NOMO-1 treated with dmso at 0.1 percent for 144 hours (cell line): ENCODE measurements around the gene ANGEL2.
"Not testable (repeated sequence)": the region's sequence is repeated elsewhere in the genome, so short reads cannot be mapped to it uniquely, and the experiment has no call there.

Source experiments
- DNase-seq: peaks from one replicate; lab custom pipeline; 2025; ENCODE audit not compliant: unreplicated experiment; lab: John Stamatoyannopoulos, UW

Gene ANGEL2

DNA sequence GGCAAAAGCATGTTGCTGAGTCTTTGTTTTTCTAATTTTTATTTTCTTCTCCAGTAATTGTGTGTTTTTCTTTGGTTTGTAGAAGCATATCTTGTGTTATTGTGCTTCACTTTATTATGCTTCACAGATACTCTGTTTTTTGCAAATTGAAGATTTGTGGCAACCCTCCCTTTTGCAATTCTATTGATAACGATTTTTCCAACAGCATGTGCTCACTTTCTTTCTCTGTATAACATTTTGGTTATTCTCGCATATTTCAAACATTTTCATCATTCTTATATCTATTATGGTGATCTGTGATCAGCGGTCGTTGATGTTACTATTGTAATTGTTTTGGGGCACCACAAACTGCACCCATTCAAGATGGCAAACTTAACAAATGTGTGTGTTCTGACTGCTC is 3.8 kb upstream of the ANGEL2 start:
- DNase-seq, result no peak

DNA sequence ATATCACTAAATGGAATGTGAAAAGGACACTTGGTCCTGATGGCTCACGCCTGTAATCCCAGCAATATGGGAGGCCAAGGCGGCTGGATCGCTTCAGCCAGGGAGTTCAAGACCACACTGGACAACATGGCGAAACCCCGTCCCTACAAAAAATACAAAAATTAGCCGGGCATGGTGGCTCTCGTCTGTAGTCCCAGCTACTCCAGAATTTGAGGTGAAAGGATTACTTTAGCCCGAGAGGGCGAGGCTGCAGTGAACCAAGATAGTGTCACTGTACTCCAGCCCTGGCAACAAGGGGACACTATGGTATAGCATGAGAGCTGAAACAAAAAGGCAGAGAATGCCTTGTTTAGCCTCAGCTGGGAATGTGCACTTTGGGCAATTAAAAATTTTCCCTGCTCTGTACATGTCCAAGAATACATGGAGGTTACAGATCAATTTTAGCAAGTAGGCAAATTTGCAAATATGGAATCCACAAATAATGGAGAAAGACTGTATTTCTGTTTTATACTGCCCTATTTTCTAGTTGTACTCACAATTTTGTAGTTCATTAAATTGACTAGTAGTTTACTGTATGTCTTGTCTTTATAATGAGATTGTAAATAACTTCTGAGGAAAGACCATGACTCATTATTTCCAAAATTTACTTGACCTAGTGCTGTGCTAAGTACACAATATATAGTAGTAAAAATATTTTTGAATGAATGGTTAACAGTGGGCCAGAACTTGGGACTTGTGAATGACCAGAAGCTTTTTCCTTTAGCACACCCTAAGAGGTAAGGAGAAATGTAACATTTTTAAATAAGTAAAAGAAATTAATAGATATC is 2.0 kb upstream of the ANGEL2 start:
- no peak for DNase-seq

DNA sequence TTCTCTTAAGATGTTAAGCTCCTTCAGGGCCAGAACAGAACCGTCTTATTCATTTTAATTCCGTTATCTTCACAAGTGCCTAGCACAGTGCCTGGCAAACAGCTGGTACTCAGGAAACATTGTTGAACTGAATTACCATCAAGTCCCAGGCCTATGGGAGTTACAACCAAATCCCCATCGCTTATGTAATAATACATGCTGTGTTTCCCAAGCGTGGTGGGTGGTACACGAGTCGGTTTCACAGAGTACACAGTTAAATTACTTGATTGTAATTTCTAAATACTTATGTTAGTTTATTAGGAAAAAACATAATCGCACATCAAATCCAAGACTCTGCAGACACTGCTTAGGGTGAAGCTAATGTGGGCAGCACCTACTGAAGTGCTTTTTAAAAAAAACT is 1.0 kb downstream of the ANGEL2 start:
- DNase-seq, result no peak

DNA sequence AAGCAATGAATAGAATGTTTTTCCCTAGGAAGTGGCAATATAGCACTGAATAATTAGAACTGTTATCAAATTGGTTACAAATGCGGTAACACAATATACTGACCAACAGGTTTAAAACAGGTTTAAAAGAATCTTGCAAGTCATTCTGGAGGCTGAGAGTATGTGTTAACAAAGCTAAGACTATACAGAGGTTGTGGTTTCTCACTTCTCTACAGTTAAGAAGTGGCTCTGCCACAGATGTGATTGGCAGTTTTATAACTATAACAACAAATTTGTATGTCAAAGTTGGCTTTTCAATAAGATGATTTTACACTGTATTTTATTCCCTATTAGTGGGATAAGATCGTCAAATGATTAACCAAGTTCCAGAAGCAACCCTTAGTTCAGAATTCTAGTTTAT is 7.1 kb downstream of the ANGEL2 start:
- no peak for DNase-seq

DNA sequence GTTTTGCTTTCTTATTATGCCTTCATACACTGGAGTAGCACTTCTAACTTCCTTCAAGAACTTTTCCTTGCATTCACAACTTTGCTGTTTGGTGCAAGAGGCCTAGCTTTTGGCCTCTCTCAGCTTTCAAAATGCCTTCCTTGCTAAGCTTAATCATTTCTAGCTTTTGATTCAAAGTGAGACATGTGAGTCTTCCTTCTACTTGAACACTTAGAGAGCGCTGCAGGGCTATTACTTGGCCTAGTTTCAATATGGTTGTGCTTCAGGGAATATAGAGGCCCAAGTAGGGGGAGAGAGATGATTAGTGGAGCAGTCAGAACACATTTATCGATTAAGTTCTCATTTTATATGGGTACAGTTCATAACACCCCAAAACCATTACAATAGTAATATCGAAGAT is 12.4 kb downstream of the ANGEL2 start:
- DNase-seq, result no peak

DNA sequence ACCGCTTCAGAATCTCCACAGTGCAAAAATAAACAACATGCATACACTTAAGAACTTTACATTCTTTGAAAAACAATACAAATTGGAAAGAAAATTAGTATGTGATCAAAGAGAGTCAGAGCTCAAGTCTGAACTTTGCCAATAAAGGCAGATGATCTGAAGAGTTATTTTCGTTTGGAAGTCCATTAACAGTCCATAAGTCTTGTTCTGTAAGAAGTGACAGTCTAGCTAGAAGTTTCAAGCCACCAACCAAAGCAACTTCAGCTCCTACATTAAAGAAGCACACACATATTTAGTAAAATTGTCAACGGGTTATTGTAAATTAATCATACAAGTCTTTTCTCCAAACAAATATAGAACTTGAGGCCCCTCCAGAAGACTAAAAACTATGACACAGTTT is 20.7 kb downstream of the ANGEL2 start:
- no peak for DNase-seq

DNA sequence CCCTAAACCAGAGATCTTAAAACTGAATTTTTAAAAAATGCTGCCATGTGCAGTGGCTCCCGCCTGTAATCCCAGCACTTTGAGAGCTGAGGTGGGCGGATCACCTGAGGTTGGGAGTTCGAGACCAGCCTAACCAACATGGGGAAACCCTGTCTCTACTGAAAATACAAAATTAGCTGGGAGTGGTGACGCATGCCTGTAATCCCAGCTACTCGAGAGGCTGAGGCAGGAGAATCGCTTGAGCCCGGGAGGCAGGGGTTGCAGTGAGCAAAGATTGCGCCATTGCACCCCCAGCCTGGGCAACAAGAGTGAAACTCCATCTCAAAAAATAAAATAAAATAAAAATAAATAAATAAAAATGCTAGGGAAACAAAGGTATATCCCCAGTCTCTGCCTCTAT is 21.7 kb downstream of the ANGEL2 start:
- not testable (repeated sequence) for DNase-seq

DNA sequence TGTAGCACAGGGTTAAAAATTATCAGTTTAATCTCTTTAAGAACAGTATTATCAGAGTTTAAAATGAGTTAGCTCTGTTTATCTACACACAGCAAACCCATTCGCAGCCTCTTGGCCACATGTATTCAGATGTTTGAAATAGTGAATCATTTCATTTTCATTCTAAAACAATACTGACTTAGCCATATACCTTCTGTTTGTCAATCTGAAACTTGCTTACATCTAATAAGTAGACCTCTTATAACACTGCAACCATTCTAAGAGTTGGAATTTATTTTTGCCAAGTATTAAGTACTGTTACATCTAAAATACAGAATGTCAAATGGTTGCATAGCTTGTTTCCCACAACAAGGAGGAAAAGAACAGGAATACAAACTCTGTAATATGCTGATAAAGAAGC is 25.4 kb downstream of the ANGEL2 start:
- no peak for DNase-seq

DNA sequence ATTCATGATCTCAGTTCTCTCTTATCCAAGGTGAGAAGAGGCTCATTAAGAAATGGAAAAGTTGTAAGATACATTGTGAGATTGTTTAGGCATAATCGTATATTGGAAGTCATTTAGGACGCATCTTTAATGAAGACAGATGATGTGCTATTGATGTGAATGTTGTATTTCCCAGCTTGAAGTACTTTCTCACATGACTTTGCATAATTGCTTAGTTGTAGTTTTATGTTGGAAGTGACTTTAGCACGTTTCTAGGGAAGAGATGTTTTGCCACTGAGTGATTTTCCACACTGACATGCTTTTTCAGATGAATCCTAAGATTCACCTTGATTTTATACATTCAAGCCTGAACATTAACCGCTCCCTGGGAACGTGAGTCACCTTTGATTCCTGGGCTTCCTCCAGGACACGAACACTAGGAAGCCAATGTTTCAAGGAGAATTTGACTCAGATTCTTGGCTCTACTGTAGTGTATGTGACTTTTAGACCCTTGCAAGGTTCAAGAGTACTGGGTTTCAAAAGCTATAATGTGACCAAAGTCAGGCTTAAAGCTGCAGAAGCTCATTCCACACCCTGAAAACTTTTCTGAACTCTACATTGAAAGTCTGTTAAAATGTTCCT is 27.9 kb downstream of the ANGEL2 start:
- no peak for DNase-seq

DNA sequence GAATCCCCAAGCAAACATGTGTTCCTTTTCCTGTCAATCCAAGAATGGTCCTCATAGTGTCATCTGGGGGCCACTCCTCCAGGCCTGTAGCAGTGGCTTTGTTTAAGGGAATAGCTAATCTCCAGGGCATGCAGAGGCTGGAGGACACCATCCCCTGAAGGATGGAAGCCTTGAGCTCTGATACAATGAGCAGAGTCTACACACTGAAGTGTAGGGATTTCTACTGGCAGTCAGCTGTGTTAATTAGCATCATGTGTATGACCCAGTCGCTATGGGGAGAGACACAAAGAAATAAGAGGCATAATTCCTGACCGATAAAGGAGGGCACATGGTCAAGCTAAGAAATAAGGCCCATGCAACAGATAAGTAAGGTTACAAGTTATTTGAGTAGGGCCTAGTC is 29.1 kb downstream of the ANGEL2 start:
- DNase-seq, result no peak

DNA sequence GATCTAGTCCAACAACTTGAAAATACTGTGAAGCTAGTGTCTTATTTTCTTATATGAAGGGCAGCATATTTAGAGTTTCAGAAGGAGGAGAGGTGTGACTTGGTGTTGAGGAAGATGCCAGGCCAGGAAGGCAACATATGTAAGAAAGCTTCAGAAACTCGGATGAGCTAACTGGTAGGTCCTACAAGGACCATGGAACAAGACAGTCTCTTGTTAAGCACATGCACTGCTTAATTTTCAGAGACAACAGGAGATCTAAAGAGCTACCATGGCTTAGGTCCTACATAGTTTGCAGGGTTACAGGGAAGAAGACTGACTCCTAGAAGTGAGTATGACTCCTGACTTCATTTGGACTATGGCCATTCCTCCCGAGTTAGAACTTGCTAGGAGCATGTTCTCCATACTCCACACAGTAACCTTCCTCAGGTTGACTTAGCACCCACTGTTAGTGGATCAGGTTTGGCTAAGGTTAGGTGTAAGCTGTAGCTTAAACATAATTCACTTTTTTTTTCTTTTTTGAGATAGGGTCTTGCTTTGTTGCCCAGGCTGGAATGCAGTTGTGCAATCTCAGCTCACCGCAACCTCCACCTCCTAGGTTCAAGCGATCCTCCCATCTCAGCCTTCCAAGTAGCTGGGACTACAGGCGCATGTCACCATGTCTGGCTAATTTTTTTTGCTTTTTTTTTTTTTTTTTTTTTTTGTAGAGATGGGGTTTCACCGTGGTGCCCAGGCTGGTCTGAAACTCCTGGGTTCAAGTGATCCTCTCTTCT is 31.0 kb downstream of the ANGEL2 start:
- DNase-seq, result no peak

DNA sequence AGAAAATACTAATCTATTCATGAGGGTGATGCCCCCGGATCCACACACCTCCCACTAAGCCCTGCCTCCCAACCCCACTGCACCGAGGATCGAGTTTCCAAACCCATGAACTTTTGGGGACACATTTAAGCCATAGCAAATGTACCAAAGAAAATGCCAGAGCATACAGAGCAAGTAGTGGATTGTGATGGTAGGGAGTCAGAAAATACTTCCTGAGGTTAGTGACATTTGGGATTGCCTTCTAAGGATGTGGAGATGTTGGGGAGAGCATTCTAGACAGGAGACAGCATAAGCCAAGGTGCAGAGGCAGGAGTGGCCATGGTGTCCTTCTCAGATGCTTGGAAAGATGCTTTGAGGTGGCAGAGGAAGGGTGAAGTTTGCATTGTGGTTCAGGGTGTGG is 32.2 kb downstream of the ANGEL2 start:
- DNase-seq, result no peak

DNA sequence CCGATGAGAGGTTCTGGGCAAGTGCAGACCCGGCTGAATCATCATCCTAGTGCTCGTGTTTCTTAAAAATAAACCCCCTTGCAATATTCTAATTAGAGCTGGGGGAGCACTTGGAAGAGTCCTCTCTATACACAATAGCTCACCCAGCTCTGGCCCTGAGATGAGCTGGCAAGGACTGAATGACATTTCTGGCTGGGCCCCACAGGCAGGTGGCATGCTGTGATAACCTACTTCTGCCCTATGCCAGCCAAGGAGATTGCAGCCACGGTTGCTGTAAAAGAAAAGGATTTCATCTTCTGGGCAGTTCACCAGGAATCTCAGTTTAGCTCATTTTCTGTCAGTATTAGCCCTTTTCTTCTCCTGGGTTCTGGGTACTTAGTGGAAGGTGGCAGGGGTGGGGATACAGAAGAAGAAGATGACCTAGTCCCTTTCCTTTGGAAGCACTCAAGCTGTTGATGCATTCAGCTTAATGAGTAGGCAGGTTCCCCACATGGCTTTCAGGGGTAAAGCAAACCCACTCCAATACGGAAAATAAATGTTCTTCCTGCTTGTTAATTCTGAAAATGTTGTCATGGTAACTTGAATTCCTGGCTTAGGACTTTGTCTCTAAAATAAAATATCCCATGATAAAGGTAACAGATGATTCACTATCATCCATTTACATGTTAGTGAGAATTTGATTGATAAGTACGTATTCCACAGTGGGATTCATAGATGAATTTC is 33.1 kb downstream of the ANGEL2 start:
- DNase-seq, result no peak

DNA sequence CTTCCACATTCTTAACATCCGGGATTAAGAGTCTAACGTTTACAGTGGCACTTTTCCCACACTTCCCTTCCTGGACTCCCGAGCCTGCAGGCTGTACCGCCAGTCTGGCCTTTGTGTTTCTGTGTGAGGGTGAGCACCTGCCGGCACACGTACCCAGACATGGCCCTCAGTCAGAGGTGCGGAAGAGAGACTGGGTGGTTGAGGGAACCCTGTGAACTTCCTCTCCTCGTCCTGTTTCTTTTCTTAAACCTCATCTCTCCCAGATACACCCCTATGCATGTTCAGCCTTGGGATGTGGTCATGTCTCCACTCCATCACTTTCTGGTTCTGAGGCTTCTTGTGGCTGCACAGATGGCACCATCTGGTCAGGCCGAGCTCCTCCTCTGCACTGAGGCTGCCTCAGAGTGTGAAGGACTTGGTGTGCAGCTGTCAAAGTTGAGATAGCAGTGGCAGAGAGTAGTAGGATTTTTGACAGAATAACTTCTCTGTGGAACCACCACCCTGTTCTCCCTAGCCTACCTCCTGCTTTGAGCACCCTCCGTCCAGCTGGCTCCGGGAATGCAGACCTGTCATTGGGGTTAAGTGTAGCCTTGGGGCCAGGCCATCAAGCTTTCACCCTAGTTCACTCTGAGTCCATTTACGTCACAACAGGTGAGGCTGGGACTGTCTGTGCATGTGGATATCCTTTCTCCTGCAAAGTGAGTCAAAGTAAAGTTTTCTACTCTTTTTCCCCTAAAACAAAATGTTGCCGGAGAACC is 33.9 kb downstream of the ANGEL2 start:
- DNase-seq, result no peak

DNA sequence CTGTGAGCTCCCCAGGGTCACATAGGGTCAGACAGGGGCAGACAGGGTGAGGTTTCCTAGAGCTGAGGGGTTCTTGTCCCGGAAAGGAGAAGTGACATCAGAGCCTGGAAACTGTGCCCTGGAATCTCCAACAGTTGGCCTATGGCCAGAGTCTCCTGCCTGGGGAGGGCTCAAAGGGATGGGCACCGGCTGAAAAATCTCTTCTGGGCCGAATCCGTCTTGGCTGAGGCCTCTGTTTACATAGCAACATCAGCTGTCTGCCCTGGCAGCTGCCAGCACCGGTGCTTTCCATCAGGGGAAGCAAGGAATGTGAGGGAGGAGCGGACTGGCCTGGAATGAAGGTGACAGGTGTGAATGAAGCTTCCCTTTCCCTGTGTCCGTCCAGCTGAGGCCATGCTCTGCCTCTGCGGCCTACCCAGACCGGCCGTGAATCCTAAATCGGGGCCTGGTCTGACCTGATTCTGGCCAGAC is 34.6 kb downstream of the ANGEL2 start:
- no peak for DNase-seq

DNA sequence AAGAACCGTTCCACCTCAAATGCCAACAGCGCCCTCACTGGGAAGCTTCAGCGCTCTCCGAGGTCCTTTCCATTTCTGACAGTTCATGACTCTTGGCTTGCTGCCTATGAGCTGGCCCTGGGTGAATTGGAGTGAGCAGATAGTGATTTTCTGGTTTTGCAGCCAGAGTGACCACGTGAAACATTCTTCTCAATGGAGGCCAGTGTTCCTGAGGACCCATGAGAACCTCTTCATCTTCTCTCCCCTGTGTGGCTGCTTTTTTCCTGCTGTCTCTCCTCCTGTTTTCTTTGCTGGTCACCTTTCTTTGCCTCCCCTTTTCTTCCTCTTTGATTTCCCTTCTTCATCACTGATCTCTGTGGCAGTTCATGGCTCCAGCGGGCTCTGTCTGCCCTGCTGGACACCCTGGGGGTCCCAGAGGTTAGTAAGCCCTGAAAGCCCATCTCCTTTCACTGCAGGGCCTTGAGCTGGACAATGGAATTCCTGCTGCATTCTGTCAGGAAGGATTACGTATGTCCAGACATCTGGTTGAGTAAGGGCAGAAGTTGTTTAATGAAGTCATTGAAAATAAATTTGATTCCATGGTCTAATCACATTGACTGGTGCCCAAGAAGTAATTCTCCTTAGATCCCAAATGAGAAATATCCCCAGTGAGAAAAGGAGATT is 35.4 kb downstream of the ANGEL2 start:
- DNase-seq, result no peak

DNA sequence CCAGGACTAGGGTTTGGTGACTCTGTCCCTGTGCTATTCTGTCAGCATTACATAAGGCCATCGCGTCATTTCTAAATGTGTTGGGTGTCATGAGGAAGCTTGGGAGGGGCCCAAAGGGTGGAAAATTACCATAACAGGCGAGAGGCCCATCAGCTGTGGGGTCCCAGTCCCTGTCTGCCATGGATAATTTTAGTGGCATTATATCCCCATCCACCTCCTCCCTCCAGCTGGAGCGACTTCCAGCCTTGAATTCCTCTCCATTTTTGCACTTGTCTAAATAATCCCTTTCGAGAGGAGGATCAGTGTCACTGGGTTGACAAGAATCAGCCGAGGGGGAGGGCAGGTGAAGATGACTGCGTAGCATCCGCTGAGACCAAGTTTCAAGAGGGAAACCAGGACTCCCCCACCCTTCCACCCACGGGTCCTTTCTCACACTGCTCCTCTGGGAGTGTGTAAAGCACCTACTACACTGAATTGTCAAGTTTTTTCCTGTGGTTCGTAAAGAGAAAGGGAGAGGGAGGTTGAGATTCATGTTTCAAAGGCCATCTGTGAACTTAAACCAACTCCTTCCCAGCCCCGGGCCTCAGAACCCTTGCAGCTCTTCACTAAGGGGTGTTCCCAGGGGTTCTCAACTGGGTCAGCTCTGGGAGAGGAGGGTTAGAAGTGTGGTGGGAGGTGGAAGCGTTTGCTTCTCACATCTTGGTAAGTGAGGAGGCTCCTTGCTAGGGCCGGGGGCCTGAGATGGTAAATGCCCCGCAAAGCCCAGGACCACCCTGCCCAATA is 36.1 kb downstream of the ANGEL2 start:
- no peak for DNase-seq

DNA sequence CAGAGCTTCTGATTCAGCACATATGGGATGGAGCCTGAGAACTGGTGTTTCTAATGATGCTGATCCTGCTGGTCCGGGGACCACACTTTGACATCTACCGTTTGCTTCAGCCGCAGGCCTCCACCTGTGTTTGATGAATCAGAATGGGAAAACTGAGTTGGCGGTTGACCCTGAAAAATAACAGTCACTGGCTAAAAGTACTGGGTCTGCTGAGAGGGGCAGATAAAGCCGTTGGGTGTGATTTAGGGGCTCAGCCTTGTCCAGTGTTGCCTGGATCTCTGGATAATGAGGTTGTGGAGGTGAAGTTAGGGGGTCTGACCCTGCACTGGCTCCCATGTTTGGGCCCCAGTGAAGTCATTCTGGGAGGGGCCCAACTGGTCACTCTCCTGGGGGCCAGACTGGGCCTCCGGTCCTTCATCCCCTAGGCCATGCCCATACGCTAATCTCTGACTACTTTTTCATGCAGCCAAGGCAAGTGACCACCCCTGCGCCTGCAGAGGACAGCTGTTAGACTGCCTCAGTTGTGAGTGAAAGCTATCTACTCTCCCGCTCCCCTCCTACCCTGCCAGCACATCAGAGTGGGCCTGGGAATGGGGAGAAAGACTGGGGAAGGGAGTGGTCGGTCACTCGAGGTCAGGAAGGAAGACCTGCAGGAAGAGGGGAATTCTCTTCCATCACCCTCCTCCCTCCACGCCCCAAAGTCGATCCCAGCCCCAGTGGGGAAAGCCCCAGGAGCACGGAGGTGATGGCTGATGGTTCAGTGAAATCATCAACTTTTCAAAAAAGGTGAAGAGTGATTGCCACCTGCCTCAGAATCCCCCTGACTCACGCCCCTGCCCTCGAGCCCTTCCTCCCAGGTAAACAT is 37.7 kb downstream of the ANGEL2 start:
- DNase-seq, result no peak
